Ovary (tissue), 3 donors: Measurements from ENCODE around the gene EFCAB5.

Experiments used
- POLR2A ChIP-seq: fragments of 450-650 bp; IDR thresholded peaks from one replicate; pipeline ENCODE4 v1.6.1; 2017; ENCODE audit warnings: antibody characterized with exemption, mild to moderate bottlenecking, moderate library complexity
- TF ChIP-seq, protein P1 (sequence below), 3 donors: fragments of 450-650 bp in 2 of 3; fragments of 200-600 bp in 1 of 3; IDR thresholded peaks; one replicate each; pipeline versions ENCODE4 v1.5.1 to v1.8.0; 2016 to 2022; ENCODE audit warnings: antibody characterized with exemption in 3 of 3, mild to moderate bottlenecking in 1 of 3
- donor health status: DM: no; HTN: no; CAD: no.

- no peak for TF ChIP-seq POLR2A
- TF ChIP-seq, protein P1, sequence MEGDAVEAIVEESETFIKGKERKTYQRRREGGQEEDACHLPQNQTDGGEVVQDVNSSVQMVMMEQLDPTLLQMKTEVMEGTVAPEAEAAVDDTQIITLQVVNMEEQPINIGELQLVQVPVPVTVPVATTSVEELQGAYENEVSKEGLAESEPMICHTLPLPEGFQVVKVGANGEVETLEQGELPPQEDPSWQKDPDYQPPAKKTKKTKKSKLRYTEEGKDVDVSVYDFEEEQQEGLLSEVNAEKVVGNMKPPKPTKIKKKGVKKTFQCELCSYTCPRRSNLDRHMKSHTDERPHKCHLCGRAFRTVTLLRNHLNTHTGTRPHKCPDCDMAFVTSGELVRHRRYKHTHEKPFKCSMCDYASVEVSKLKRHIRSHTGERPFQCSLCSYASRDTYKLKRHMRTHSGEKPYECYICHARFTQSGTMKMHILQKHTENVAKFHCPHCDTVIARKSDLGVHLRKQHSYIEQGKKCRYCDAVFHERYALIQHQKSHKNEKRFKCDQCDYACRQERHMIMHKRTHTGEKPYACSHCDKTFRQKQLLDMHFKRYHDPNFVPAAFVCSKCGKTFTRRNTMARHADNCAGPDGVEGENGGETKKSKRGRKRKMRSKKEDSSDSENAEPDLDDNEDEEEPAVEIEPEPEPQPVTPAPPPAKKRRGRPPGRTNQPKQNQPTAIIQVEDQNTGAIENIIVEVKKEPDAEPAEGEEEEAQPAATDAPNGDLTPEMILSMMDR (IDR thresholded peaks at IDR 0.05), result peak in 2 of 3 donors; percentile 10 to 12
These were observed 154.2 kb downstream of the EFCAB5 start for GRCh38 chr17:30095507-30096244.
